CD8-positive, alpha-beta memory T cell (primary cell): ENCODE results near the gene GJD3. TPM values are rescaled to one million over a fixed set of nuclear protein-coding genes. Genes with fewer than 3 reads are reported as not detected.

Experiments used
- CTCF ChIA-PET: fragments of 350-600 bp; sonication (Branson Sonifier 250); formaldehyde crosslinking; loops from one replicate; lab custom pipeline; 2021; ENCODE audit warnings: antibody characterized with exemption; lab: Charles Lee
- POLR2A ChIA-PET: fragments of 350-600 bp; sonication (Branson Sonifier 250); formaldehyde crosslinking; loops from one replicate; lab custom pipeline; 2021; ENCODE audit warnings: antibody characterized with exemption; lab: Charles Lee
- DNase-seq, 5 donors: peaks; one replicate each; pipeline versions ENCODE4 v3.0.0 to v3.0.0-alpha.2; 2020 to 2022; ENCODE audit warnings: mixed read lengths in 1 of 5
- H3K27ac ChIP-seq: one replicate; pipeline ENCODE4 v1.7.0; 2013; ENCODE audit warnings: low read depth, mild to moderate bottlenecking, low read length, moderate library complexity
- H3K27me3 ChIP-seq: 2 replicates; pipeline ENCODE4 v1.7.0; 2013; ENCODE audit warnings: low read length, mild to moderate bottlenecking; ENCODE audit not compliant: insufficient read depth, poor library complexity, severe bottlenecking
- H3K36me3 ChIP-seq: 2 replicates; pipeline ENCODE4 v1.7.0; 2013; ENCODE audit warnings: mild to moderate bottlenecking, low read length, moderate library complexity; ENCODE audit not compliant: insufficient read depth
- H3K4me1 ChIP-seq: 2 replicates; pipeline ENCODE4 v1.7.0; 2013; ENCODE audit warnings: mild to moderate bottlenecking, low read length, moderate library complexity; ENCODE audit not compliant: insufficient read depth
- H3K4me3 ChIP-seq: 2 replicates; pipeline ENCODE4 v1.7.0; 2013; ENCODE audit warnings: mild to moderate bottlenecking, low read length
- H3K9me3 ChIP-seq: 2 replicates; pipeline ENCODE4 v1.7.0; 2013; ENCODE audit warnings: mild to moderate bottlenecking, low read length
- H3K27ac Mint-ChIP-seq, 8 donors: one replicate each; pipeline ENCODE4 v1.8.0; 2020 to 2021; ENCODE audit warnings: mixed read lengths in 8 of 8, mild to moderate bottlenecking in 6 of 8, inconsistent platforms in 3 of 8, moderate library complexity in 3 of 8
- H3K27me3 Mint-ChIP-seq, 2 donors: one replicate each; pipeline ENCODE4 v1.8.0; 2020 to 2021; ENCODE audit warnings: mixed read lengths in 2 of 2, mild to moderate bottlenecking in 1 of 2, moderate library complexity in 1 of 2
- H3K36me3 Mint-ChIP-seq, 3 donors: one replicate each; pipeline ENCODE4 v1.8.0; 2020 to 2021; ENCODE audit warnings: mixed read lengths in 3 of 3, inconsistent platforms in 1 of 3, mild to moderate bottlenecking in 1 of 3
- H3K4me1 Mint-ChIP-seq, 3 donors: one replicate each; pipeline ENCODE4 v1.8.0; 2020 to 2021; ENCODE audit warnings: mixed read lengths in 3 of 3, inconsistent platforms in 1 of 3, mild to moderate bottlenecking in 1 of 3
- H3K4me3 Mint-ChIP-seq, 7 donors: one replicate each; pipeline ENCODE4 v1.8.0; 2020 to 2021; ENCODE audit warnings: mixed read lengths in 7 of 7, mild to moderate bottlenecking in 6 of 7, moderate library complexity in 4 of 7, inconsistent platforms in 2 of 7
- H3K9me3 Mint-ChIP-seq, 5 donors: one replicate each; pipeline ENCODE4 v1.8.0; 2020 to 2022; ENCODE audit warnings: mixed read lengths in 5 of 5, mild to moderate bottlenecking in 3 of 5, moderate library complexity in 2 of 5, inconsistent platforms in 1 of 5
- polyA plus RNA-seq: library from polyadenylated mRNA; unstranded; fragments of 300-500 nt; fragmentation: Illumina TruSeq; gene quantifications from one replicate; pipeline ENCODE4 v1.2.3, GENCODE V29; 2021
- total RNA-seq, 2 experiments: library from RNA; stranded (reverse); gene quantifications; one replicate each; pipeline ENCODE4 v1.2.3, GENCODE V29; 2021

The GJD3 gene
- total and polyA plus RNA-seq, 3 experiments from 2014 or later: 0.24 to 0.40 TPM; not detected in 1

DNA sequence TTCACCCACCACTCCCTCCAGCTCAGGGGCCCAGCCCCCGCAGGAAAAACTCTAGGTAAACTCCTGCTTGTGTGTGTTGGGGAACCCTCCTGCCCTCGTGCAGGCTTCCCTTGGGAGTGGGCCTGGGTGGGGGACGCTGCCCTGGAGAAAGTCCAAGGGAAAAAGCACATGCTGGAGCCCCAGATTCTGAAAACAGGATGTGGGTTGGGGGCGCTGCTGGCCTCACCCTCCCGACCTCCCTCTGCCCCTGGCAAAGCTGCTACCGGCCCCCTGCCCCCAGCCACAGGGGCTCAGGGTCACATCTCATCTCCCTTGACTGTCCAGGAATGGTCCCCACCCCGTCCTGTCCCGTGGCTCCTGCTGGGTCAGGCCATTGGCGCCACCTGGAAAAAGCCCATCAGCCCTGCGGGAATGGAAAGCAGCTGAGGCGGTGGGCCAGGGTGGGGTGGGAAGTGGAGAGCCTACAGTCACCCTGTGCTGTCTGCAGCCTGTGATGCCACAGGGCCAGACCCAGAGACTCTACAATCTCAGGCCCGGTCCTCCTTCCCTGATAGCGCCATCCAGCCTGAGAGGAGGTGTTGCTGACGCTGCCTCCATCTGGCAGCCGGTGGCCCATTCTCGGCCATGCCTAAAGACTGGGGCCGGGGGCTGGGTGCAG lies 2.5 kb upstream of the GJD3 start:
- H3K36me3 Mint-ChIP-seq: no peaks in the 10 kb centered on the region
- no peaks in the 10 kb centered on the region for H3K9me3 Mint-ChIP-seq
- Histone ChIP-seq H3K9me3 (no peaks in the 10 kb centered on the region), H3K4me1 (peaks cover 10% of the 10 kb centered on the region), H3K36me3 (no peaks in the 10 kb centered on the region), H3K4me3 (no peak overlapping the region), H3K27me3 (no peaks in the 10 kb centered on the region), H3K27ac (no peak overlapping the region)
- ChIA-PET CTCF (interaction anchor here (5.7 kb wide), 1 partner anchor 13 kb away, joined by 26 read pairs; no protein-coding TSS in a partner anchor), POLR2A (no interaction called here)
- H3K27ac Mint-ChIP-seq: no peak overlapping the region
- no peak overlapping the region for H3K4me3 Mint-ChIP-seq
- peaks cover 7 to 18% (median 9%) of the 10 kb centered on the region in 3 donors for H3K4me1 Mint-ChIP-seq
- no peak for DNase-seq
- H3K27me3 Mint-ChIP-seq: peaks cover 1 to 3% of the 10 kb centered on the region in 2 donors

DNA sequence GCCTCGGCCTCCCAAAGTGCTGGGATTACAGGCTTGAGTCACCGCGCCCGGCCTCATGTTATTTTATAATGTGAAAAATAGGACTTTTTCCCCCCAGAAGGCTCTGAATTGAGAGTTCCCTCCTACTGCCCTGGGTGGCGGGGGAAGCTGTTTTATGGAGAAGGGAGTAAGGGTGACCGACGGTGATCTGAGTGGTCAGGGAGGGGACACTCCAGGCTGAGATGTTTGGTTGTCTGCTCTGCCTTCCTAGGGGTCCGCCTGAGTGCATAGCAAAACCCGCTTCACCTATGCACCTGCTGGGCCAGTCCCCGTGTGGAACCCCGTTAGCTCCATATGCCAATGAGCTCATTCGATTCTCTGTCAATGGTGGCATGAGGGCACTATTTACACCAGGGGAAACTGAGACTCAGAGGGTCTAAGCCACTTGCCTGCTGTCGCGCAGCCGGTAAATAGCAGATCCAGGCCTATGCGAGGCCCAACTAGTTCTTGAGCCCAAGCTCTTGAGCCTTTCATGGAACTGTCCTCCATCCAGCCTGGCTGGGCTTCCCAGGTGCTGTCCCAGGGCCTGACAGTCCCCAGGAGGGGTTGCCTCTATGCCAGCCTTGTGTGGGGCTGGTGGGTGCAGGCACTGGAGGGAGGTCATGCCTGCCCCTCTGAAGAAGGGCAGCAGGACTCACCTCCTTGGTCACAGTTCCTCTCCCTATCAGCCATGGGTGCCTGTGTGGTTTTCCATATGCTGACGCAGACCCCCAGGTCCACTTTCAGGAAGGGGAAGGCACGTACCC lies 1.7 kb upstream of the GJD3 start:
- H3K27ac Mint-ChIP-seq: no peak overlapping the region
- H3K9me3 ChIP-seq: no peaks in the 10 kb centered on the region
- no peak overlapping the region for H3K27ac ChIP-seq
- CTCF ChIA-PET: interaction anchor here (1.5 to 5.7 kb wide), 3 partner anchors 9 to 195 kb away, joined by 4 to 26 read pairs (median 4); no protein-coding TSS in a partner anchor
- POLR2A ChIA-PET: no interaction called here
- H3K36me3 ChIP-seq: no peaks in the 10 kb centered on the region
- H3K27me3 Mint-ChIP-seq: peaks cover 1 to 7% of the 10 kb centered on the region in 2 donors
- peak overlapping the region in 1 of 7 donors; percentile 13 for H3K4me3 Mint-ChIP-seq
- H3K4me1 ChIP-seq: peaks cover 11% of the 10 kb centered on the region
- H3K36me3 Mint-ChIP-seq: no peaks in the 10 kb centered on the region
- H3K4me3 ChIP-seq: no peak overlapping the region
- H3K9me3 Mint-ChIP-seq: no peaks in the 10 kb centered on the region
- H3K27me3 ChIP-seq: no peaks in the 10 kb centered on the region
- DNase-seq: no peak
- peaks cover 5 to 17% (median 6%) of the 10 kb centered on the region in 3 donors for H3K4me1 Mint-ChIP-seq

DNA sequence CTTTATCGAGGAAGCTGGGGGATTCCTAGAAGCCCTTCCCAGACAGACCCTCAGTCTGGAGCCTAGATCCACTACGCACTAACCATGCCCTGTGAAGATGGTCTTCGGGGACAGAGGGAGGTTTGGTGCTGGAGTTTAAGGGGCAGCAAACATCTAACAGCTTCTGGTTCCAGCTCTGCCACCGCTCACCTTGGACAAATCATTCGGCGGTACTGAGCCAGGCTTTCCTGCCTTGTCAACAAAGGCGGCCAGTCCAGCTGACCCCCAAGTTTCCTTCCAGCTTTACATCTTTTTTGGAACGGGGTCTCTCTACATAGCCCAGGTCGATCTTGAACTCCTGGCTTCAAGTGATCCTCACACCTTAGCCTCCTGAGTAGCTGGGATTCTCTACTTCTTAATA lies 369 bp upstream of the GJD3 start:
- Mint-ChIP-seq H3K4me3 (peak overlapping the region in 5 of 7 donors; percentile 16 to 76 (median 20)), H3K4me1 (peaks cover 3 to 15% (median 4%) of the 10 kb centered on the region in 3 donors), H3K9me3 (no peaks in the 10 kb centered on the region), H3K36me3 (no peaks in the 10 kb centered on the region), H3K27me3 (peaks cover 5 to 17% of the 10 kb centered on the region in 2 donors), H3K27ac (no peak overlapping the region)
- no peak for DNase-seq
- ChIA-PET POLR2A (interaction anchor here (0.7 kb wide), 2 partner anchors 8 to 176 kb away, joined by 7 to 8 read pairs; no protein-coding TSS in a partner anchor), CTCF (interaction anchor here (0.7 to 5.7 kb wide), 7 partner anchors 8 to 1298 kb away, joined by 3 to 26 read pairs (median 4); no protein-coding TSS in a partner anchor)
- H3K27me3 ChIP-seq: no peaks in the 10 kb centered on the region
- no peak overlapping the region for H3K27ac ChIP-seq
- peaks cover 11% of the 10 kb centered on the region for H3K4me1 ChIP-seq
- no peak overlapping the region for H3K4me3 ChIP-seq
- H3K9me3 ChIP-seq: no peaks in the 10 kb centered on the region
- H3K36me3 ChIP-seq: no peaks in the 10 kb centered on the region

DNA sequence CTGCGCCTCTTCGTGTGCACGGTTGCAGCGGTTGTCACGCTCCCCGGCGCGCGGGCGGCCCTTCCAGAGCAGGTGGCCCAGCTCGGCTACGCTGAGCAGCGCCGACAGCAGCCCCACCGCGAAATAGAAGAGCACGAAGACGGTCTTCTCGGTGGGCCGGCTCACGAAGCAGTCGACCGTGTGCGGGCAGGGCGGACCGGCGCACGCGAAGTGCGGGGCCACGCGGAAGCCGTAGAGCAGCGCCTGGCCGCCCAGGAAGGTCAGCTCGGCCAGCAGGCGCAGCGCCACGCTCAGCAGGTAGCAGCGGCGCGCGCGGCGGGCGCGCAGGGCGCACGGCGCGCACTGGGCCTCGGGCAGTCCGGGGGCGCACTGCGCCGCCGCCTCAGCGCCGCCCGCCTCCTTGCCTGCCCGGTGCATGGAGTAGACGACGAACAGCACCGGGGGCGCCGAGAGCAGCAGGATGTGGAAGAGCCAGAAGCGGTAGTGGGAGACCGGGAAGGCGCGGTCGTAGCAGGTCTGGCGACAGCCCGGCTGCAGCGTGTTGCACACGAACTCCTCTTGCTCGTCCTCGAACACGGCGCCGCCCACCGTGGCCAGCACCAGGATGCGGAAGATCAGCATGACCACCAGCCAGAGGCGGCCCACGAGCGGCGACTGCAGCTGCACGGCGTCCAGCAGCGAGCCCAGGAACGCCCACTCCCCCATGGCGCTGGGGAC lies 1.3 kb downstream of the GJD3 start:
- Mint-ChIP-seq H3K4me3 (peak overlapping the region; percentile 57 to 85 (median 75)), H3K36me3 (no peaks in the 10 kb centered on the region), H3K27me3 (peaks cover 7 to 17% of the 10 kb centered on the region in 2 donors), H3K27ac (peak overlapping the region in 1 of 8 donors; percentile 49), H3K4me1 (peaks cover 8 to 20% (median 9%) of the 10 kb centered on the region in 3 donors), H3K9me3 (no peaks in the 10 kb centered on the region)
- no peaks in the 10 kb centered on the region for H3K9me3 ChIP-seq
- ChIA-PET POLR2A (interaction anchor here (1.3 to 1.6 kb wide), 2 partner anchors 170 to 177 kb away, joined by 3 to 7 read pairs; no protein-coding TSS in a partner anchor), CTCF (interaction anchor here (1.0 to 13.7 kb wide), 11 partner anchors 9 to 197 kb away, joined by 3 to 365 read pairs (median 5); partner anchors contain the start of genes RARA and TOP2A)
- H3K27me3 ChIP-seq: no peaks in the 10 kb centered on the region
- H3K27ac ChIP-seq: no peak overlapping the region
- no peaks in the 10 kb centered on the region for H3K36me3 ChIP-seq
- H3K4me3 ChIP-seq: no peak overlapping the region
- peak in 1 of 5 donors; percentile 36 for DNase-seq
- H3K4me1 ChIP-seq: peaks cover 11% of the 10 kb centered on the region

DNA sequence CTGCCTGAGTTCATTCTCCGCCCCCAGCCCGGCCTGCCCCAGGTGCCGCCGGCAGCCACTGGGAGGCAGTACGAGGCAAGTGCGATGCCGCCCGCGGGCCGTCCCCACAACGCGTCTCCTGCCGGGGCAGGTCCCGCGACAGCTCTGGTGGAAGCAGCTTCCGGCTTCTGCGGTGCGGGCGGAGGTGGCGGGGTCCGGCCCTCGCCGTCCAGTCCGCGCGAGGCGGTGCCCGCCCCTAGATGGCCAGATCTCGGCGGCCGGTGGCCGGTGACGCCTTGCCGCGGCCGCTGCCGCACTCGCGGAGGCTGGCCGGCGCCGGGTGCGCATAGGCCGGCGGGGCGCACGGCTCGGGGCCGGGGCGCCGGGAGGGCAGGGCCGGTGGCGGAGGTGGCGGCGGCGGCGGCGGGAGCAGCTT lies 1.8 kb downstream of the GJD3 start:
- Mint-ChIP-seq H3K36me3 (no peaks in the 10 kb centered on the region), H3K27me3 (peaks cover 7 to 17% of the 10 kb centered on the region in 2 donors), H3K4me3 (peak overlapping the region; percentile 33 to 81 (median 59)), H3K9me3 (no peaks in the 10 kb centered on the region), H3K4me1 (peaks cover 9 to 22% (median 9%) of the 10 kb centered on the region in 3 donors), H3K27ac (no peak overlapping the region)
- CTCF ChIA-PET: interaction anchor here (1.0 to 13.7 kb wide), 12 partner anchors 8 to 198 kb away, joined by 3 to 365 read pairs (median 4); partner anchors contain the start of genes RARA and TOP2A
- POLR2A ChIA-PET: interaction anchor here (1.3 to 1.6 kb wide), 2 partner anchors 170 to 178 kb away, joined by 3 to 7 read pairs; no protein-coding TSS in a partner anchor
- peak; percentile 52 to 79 (median 65) for DNase-seq
- Histone ChIP-seq H3K27me3 (no peaks in the 10 kb centered on the region), H3K36me3 (no peaks in the 10 kb centered on the region), H3K4me3 (no peak overlapping the region), H3K27ac (no peak overlapping the region), H3K4me1 (peaks cover 11% of the 10 kb centered on the region), H3K9me3 (no peaks in the 10 kb centered on the region)

DNA sequence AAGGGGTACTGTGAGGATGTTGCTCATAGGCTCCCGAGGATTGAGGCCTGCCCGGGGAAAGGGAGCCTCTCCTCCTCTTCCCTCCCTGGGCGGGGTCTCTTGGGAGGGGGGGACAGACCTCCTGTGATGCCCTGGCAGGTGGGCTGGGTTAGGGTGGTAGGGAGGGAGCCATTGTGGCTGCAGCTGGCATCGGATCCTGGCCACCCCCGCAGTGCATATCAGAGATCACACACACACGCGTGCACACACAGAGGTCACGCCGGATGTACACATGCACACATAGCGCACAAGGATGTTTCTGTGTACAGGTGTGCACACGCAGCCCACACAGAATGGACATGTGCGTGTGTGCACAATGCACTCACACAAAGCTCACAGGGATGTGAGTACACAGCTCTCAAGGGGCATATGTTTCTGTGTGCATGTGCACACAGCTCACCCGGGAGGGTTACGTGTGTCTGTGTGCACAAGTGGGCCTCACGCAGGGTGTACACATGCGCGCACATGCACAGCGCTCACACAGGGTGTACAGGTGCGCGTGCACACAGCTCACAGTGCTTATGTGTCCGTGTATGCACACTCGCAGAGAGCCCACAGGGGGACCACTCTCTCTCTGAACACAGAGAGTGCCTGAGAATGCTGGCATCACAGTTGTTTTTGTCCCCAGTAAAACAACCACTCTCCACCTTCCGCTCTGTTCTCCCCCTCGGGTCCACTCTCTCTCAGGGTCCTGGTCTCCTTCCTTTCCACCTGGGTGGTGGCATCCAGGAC lies 2.4 kb downstream of the GJD3 start:
- POLR2A ChIA-PET: interaction anchor here (0.6 to 1.6 kb wide), 4 partner anchors 33 to 240 kb away, joined by 3 to 7 read pairs (median 3); no protein-coding TSS in a partner anchor
- DNase-seq: no peak
- H3K4me1 ChIP-seq: peaks cover 11% of the 10 kb centered on the region
- CTCF ChIA-PET: interaction anchor here (1.0 to 13.7 kb wide), 12 partner anchors 8 to 198 kb away, joined by 3 to 365 read pairs (median 4); partner anchors contain the start of genes RARA and TOP2A
- H3K9me3 ChIP-seq: no peaks in the 10 kb centered on the region
- no peak overlapping the region for H3K27ac ChIP-seq
- H3K27me3 ChIP-seq: no peaks in the 10 kb centered on the region
- no peaks in the 10 kb centered on the region for H3K36me3 ChIP-seq
- Mint-ChIP-seq H3K27me3 (peaks cover 7 to 17% of the 10 kb centered on the region in 2 donors), H3K4me3 (peak overlapping the region in 6 of 7 donors; percentile 33 to 81 (median 56)), H3K36me3 (no peaks in the 10 kb centered on the region), H3K4me1 (peaks cover 9 to 22% (median 9%) of the 10 kb centered on the region in 3 donors), H3K27ac (no peak overlapping the region), H3K9me3 (no peaks in the 10 kb centered on the region)
- H3K4me3 ChIP-seq: no peak overlapping the region
